PC-9 (cell line): ENCODE measurements around the gene MNT. TPM values are rescaled to one million over a fixed set of nuclear protein-coding genes. Genes with fewer than 3 reads are reported as not detected.
A peak's percentile ranks its signal among the peaks of the same experiment; 100 is the strongest.

Source experiments
- BruUV-seq: library from RNA; stranded (reverse); fragments of 400-500 nt; replicated peaks from 2 replicates; lab custom pipeline; 2021; lab: Mats Ljungman, UMichigan
- CTCF ChIA-PET: fragments of 300-600 bp; sonication (Branson Sonifier 250); formaldehyde crosslinking; loops from one replicate; lab custom pipeline; 2022; ENCODE audit warnings: antibody characterized with exemption; lab: Charles Lee
- POLR2A ChIA-PET: fragments of 300-600 bp; sonication (Branson Sonifier 250); formaldehyde crosslinking; loops from one replicate; lab custom pipeline; 2022; ENCODE audit warnings: antibody characterized with exemption; ENCODE audit not compliant: unreplicated experiment; lab: Charles Lee
- DNase-seq, 2 experiments: peaks; one replicate each; pipeline versions ENCODE4 v3.0.0 to v3.0.0-alpha.2; 2015 to 2022; ENCODE audit warnings: mixed read lengths in 1 of 2
- H2AFZ ChIP-seq: fragments of 200-600 bp; sonication (generic); 2 replicates; pipeline ENCODE4 v1.8.1; 2017; ENCODE audit warnings: antibody characterized with exemption
- H3F3A ChIP-seq: fragments of 200-600 bp; sonication (generic); 2 replicates; pipeline ENCODE4 v1.8.1; 2017; ENCODE audit warnings: antibody characterized with exemption, mild to moderate bottlenecking, low read depth; ENCODE audit not compliant: insufficient read depth
- H3K27ac ChIP-seq: fragments of 200-600 bp; sonication (generic); 2 replicates; pipeline ENCODE4 v1.6.1; 2016; ENCODE audit warnings: mixed run types
- H3K27me3 ChIP-seq: fragments of 200-600 bp; sonication (generic); 2 replicates; pipeline ENCODE4 v1.6.1; 2016; ENCODE audit warnings: low read depth, mixed run types; ENCODE audit not compliant: insufficient read depth
- H3K36me3 ChIP-seq: fragments of 200-600 bp; sonication (generic); 2 replicates; pipeline ENCODE4 v1.6.1; 2016; ENCODE audit warnings: low read depth, mixed run types
- H3K4me1 ChIP-seq: fragments of 200-600 bp; sonication (generic); replicated peaks from 2 replicates; pipeline ENCODE4 v1.6.1; 2016; ENCODE audit warnings: mixed run types; ENCODE audit not compliant: insufficient read depth
- H3K4me2 ChIP-seq: fragments of 200-600 bp; sonication (generic); 2 replicates; pipeline ENCODE4 v1.6.1; 2017; ENCODE audit warnings: mixed run types
- H3K4me3 ChIP-seq: fragments of 200-600 bp; sonication (generic); 2 replicates; pipeline ENCODE4 v1.6.1; 2016; ENCODE audit warnings: mixed run types
- H3K79me2 ChIP-seq: fragments of 200-600 bp; sonication (generic); 2 replicates; pipeline ENCODE4 v1.6.1; 2017; ENCODE audit warnings: low read depth, mixed run types
- H3K9me2 ChIP-seq: fragments of 200-600 bp; sonication (generic); 2 replicates; pipeline ENCODE4 v1.8.1; 2017; ENCODE audit warnings: mild to moderate bottlenecking; ENCODE audit not compliant: insufficient read depth
- H3K9me3 ChIP-seq: fragments of 200-600 bp; sonication (generic); 2 replicates; pipeline ENCODE4 v1.8.1; 2016; ENCODE audit warnings: low read depth; ENCODE audit not compliant: insufficient read depth
- H4K20me1 ChIP-seq: fragments of 200-600 bp; sonication (generic); 2 replicates; pipeline ENCODE4 v1.8.1; 2017; ENCODE audit not compliant: insufficient read depth
- CTCF ChIP-seq: fragments of 200-600 bp; sonication (generic); conservative IDR thresholded peaks from 2 replicates; pipeline ENCODE4 v1.6.1; 2017; ENCODE audit warnings: mixed run types, antibody characterized with exemption, mild to moderate bottlenecking, moderate library complexity
- EZH2 ChIP-seq: fragments of 200-600 bp; sonication (generic); IDR thresholded peaks from 2 replicates; pipeline ENCODE4 v1.8.0; 2017; ENCODE audit warnings: antibody characterized with exemption, low read depth
- intact Hi-C: fragments of 100-400 bp; cut with micrococcal nuclease; formaldehyde crosslinking; loops from one replicate; pipeline ENCODE4 v1.10.0; 2022; ENCODE audit not compliant: unreplicated experiment
- total RNA-seq: library from RNA; stranded (reverse); gene quantifications from 2 replicates; pipeline ENCODE4 v1.2.3, GENCODE V29; 2021

Gene MNT
- total RNA-seq, 1 experiment from 2014 or later: 60.7 TPM

- no peak for TF ChIP-seq CTCF
- no peak for TF ChIP-seq EZH2
- peaks cover 45% of the 10 kb centered on the region for H3K4me1 ChIP-seq
- peaks cover 19% of the 10 kb centered on the region for H4K20me1 ChIP-seq
- H3K4me2 ChIP-seq: peak overlapping the region; percentile 99
- peaks cover 38% of the 10 kb centered on the region for H3F3A ChIP-seq
- DNase-seq: no peak
- CTCF ChIA-PET: interaction anchor here (0.6 kb wide), 1 partner anchor 9 kb away, joined by 3 read pairs; no protein-coding TSS in a partner anchor
- no peaks in the 10 kb centered on the region for H3K27me3 ChIP-seq
- H3K27ac ChIP-seq: peak overlapping the region; percentile 96; the same call in 1 of the 2 replicates
- H3K9me2 ChIP-seq: no peaks in the 10 kb centered on the region
- H2AFZ ChIP-seq: no peak overlapping the region
- peaks cover 47% of the 10 kb centered on the region for H3K79me2 ChIP-seq
- H3K9me3 ChIP-seq: no peaks in the 10 kb centered on the region
- no peaks in the 10 kb centered on the region for H3K36me3 ChIP-seq
- POLR2A ChIA-PET: no interaction called here
- TSS peak; percentile 23 for BruUV-seq
- intact Hi-C loops: no loop called here
- H3K4me3 ChIP-seq: peak overlapping the region; percentile 96; the same call in 1 of the 2 replicates
Measured at GRCh38 chr17:2398182-2398581, 2.7 kb downstream of the MNT start.

- H3K4me2 ChIP-seq: peak overlapping the region; percentile 99
- H2AFZ ChIP-seq: no peak overlapping the region
- intact Hi-C loops: no loop called here
- ChIA-PET POLR2A (interaction anchor here (0.6 kb wide), 1 partner anchor 9 kb away, joined by 4 read pairs; no protein-coding TSS in a partner anchor), CTCF (interaction anchor here (0.6 kb wide), 1 partner anchor 8 kb away, joined by 3 read pairs; no protein-coding TSS in a partner anchor)
- no peak for DNase-seq
- H3K27me3 ChIP-seq: no peaks in the 10 kb centered on the region
- no TSS peak for BruUV-seq
- H3K9me2 ChIP-seq: no peaks in the 10 kb centered on the region
- H3K36me3 ChIP-seq: no peaks in the 10 kb centered on the region
- H3K27ac ChIP-seq: peak overlapping the region; percentile 96
- peaks cover 38% of the 10 kb centered on the region for H3F3A ChIP-seq
- H4K20me1 ChIP-seq: peaks cover 19% of the 10 kb centered on the region
- TF ChIP-seq CTCF (no peak), EZH2 (no peak)
- H3K9me3 ChIP-seq: no peaks in the 10 kb centered on the region
- peaks cover 47% of the 10 kb centered on the region for H3K79me2 ChIP-seq
- peak overlapping the region; percentile 51; the same call in 1 of the 2 replicates for H3K4me3 ChIP-seq
- H3K4me1 ChIP-seq: peaks cover 38% of the 10 kb centered on the region
Measured at GRCh38 chr17:2397247-2398171, 3.4 kb downstream of the MNT start.

DNA sequence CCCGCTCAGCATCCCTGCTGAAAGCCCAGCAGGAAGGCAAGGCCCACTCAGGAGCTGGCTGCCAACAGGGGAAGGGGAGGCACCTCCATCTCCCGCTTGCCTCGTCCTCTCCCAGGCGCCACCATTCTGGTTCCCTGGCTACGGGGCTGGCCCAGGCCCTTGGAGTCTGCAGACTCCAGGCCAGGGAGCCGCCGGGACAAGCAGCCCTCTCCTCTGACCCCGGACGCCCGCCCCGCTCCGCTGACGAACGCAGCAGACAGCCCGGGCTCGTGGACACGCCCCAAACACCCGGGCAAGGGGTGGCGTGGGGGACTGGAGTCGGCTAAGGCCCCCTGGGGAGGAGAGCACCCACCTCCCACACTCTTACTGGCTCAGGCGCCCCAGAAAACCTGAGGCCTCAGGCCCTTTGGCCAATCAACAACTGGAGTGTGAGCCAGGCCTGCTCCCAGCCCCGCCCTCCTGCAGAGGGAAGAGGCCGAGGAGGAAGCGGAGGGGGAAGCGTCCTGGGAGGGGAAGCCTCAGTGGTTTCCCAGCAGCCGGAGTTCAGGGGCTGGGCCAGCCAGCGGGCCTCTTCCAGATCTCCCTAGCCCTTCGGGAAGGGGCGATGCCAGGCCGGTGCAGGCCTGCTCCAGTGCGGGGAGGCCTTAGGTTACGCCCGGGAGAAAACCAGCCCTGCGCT lies 4.2 kb downstream of the MNT start:
- H3K9me3 ChIP-seq: no peaks in the 10 kb centered on the region
- BruUV-seq: no TSS peak
- peak overlapping the region; percentile 66 for H3K27ac ChIP-seq
- peak overlapping the region; percentile 51; the same call in 1 of the 2 replicates for H3K4me3 ChIP-seq
- peak; percentile 94 to 98 for DNase-seq
- peaks cover 53% of the 10 kb centered on the region for H3K79me2 ChIP-seq
- peak overlapping the region; percentile 99 for H3K4me2 ChIP-seq
- ChIA-PET POLR2A (interaction anchor here (0.6 to 0.7 kb wide), 2 partner anchors 10 to 1138 kb away, joined by 4 read pairs; no protein-coding TSS in a partner anchor), CTCF (no interaction called here)
- no peaks in the 10 kb centered on the region for H3K9me2 ChIP-seq
- H4K20me1 ChIP-seq: peaks cover 25% of the 10 kb centered on the region
- H3F3A ChIP-seq: peaks cover 42% of the 10 kb centered on the region
- intact Hi-C loops: no loop called here
- H3K27me3 ChIP-seq: no peaks in the 10 kb centered on the region
- no peaks in the 10 kb centered on the region for H3K36me3 ChIP-seq
- no peak overlapping the region for H2AFZ ChIP-seq
- no peak for TF ChIP-seq CTCF
- TF ChIP-seq EZH2: no peak
- H3K4me1 ChIP-seq: peaks cover 41% of the 10 kb centered on the region
